SIG-M5 (cell line): ENCODE measurements around the gene ARID5A.
"Not testable (repeated sequence)": the region's sequence is repeated elsewhere in the genome, so short reads cannot be mapped to it uniquely, and the experiment has no call there.

Experiments
- DNase-seq: peaks from one replicate; lab custom pipeline; 2025; lab: John Stamatoyannopoulos, UW

Gene ARID5A

GRCh38 chr2:96556441-96557330 lies 20.1 kb downstream of the ARID5A start:
- no peak for DNase-seq

GRCh38 chr2:96557421-96557820 lies 20.9 kb downstream of the ARID5A start:
- DNase-seq, result not testable (repeated sequence)

- no peak for DNase-seq
Measured at GRCh38 chr2:96558061-96558460, 21.5 kb downstream of the ARID5A start.

DNA sequence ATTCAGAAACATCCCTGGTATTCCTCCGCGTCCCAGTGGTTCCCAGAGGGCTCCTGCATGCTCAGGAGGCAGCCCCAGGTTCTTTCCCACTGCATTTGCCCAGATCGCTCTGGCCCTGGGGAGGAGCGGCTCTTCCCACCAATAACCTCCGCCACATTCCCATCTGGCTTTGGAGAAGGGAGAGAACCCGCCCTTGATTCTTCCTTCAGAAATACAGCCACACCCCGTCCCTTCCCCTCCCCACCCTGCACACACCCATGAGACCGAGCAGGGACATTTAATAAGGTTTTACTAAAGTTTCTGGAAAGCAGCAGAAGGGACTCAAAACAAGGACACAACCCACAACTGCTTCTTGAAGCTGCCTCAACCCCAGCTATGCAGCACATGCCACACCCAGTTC lies 21.9 kb downstream of the ARID5A start:
- DNase-seq, result no peak

DNA sequence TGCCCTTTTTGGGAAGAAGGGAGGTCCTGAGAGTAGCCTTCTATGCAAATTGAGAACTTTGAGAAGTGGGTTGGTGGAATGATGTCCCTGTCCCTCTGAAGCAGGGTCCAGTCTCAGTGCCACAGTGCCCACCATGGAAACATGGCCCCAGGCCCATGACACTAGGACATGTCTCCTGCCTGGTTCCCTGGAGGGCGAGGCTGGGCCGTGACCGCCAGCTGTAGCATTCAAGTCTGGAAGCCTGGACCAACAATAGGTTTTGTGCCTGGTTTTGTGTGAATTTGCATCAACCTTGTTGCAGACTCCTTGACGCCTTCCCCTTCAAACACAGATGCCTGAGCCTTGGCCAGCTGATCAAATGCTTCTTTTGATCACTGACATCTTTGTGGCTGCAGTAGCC lies 27.5 kb downstream of the ARID5A start:
- no peak for DNase-seq

DNA sequence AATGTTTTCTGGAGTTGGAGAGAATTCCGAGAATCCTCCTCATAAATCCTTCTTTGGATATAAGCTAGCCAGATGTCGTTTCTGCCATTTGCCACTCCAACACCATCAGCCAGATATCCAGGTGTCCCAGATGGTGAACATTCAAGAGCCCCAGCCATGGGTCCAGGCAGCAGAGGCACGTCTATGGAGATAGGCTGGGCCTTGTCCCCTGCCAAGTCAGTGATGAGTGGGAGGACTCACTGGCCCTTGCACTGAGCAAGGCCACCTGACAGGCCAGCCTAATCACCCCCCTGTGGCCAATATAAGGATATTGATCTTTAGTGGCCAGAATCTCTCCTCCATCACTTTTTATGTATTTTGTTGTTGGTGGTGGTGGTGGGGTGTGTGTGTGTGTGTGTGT lies 28.0 kb downstream of the ARID5A start:
- DNase-seq, result no peak

GRCh38 chr2:96565111-96565510 lies 28.6 kb downstream of the ARID5A start:
- no peak for DNase-seq

- DNase-seq, result no peak
Measured at GRCh38 chr2:96568094-96568493, 31.5 kb downstream of the ARID5A start.

DNA sequence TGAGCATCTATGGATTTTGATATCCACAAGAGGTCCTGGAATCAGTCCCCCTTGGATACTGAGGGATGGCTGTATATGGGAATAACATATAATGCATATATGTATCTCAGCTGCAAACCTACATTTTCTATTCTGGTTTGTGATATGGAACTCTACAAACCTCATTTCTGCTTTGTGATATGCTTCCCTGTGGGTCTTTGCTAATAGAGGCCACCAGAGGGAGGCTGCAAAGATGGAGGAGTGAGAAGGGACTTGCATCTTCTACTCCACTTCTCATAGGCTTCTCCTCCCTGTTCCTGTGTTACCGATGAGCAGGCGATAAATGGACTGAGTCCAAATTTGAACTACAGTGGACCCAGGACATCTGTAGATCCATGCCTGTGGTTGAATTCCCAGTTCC lies 37.8 kb downstream of the ARID5A start:
- DNase-seq, result no peak

DNA sequence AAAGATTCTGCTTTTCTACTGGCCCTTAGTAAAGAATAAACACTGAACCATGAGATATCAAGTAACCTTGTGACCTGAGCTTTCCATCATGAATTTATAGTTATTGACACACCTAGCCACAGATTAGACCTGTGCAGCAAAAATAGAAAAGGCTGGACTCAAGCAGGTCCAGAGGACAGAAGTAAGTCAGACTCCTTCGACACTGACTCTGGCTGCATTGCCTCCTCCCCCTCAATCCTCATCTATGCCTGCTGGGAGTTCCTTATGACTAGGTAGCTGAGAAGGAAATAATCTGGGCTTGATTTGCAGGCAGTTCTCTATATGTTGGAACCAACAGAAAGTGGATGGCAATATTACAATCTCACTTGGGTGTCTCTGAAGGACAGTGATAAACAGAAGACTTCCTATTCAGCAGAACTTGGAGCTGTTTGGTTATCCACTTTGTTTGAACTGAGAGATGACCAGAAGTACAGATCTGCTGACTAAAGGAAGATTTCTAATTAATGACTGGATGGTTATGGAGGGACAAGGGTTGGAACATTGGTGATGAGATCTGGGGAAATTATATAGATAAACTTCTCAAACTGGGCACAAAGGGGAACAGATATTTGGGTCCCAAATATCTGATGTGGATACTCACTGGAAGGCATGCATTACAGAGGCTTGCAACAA lies 39.4 kb downstream of the ARID5A start:
- no peak for DNase-seq

- DNase-seq, result no peak
Measured at GRCh38 chr2:96577501-96577900, 40.9 kb downstream of the ARID5A start.

- no peak for DNase-seq
Measured at GRCh38 chr2:96578731-96579130, 42.2 kb downstream of the ARID5A start.

DNA sequence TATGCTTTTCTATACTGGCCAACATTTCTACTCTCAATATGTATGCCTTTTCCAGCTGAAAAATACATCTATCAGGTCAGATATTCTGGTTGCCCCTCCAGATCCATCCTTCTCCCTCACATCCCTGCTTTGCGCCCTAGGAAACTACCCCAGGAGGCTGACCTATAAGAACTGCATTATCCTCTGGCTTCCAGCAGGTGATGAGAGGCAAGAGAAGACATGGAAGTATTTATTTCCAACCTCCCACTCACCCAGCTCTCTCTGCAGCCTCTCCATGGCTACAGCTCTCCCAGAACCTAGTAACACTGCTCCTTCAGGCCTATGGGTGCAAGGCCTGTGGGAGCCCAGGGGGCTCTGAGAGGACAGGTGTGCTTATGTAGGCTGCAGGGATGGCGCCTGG lies 42.9 kb downstream of the ARID5A start:
- no peak for DNase-seq

DNA sequence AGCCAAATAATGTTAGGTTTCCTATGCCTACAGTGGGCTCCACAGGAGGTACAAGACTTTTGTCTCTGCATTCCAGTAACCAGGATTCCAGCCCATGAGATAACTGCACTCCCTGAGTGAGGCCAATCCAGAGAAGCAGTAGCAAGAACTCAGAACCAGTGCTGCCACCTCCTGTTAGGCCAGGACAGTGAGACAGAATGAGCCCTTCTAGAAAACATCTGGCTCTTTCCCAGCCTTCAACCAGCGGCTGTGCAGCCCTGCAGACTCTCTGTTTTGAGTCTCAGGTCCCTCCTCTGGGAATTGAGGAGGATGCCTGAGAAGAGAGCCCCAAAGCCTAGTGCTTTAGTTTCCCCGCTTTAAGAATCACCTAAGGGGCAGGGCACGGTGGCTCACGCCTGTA lies 44.2 kb downstream of the ARID5A start:
- DNase-seq, result no peak

GRCh38 chr2:96584017-96584416 lies 47.5 kb downstream of the ARID5A start:
- no peak for DNase-seq

- DNase-seq, result no peak
Measured at GRCh38 chr2:96587843-96588242, 51.3 kb downstream of the ARID5A start.

GRCh38 chr2:96591054-96591453 lies 54.5 kb downstream of the ARID5A start:
- no peak for DNase-seq

GRCh38 chr2:96591494-96591893 lies 54.9 kb downstream of the ARID5A start:
- DNase-seq, result no peak

- no peak for DNase-seq
Measured at GRCh38 chr2:96594282-96594681, 57.7 kb downstream of the ARID5A start.

DNA sequence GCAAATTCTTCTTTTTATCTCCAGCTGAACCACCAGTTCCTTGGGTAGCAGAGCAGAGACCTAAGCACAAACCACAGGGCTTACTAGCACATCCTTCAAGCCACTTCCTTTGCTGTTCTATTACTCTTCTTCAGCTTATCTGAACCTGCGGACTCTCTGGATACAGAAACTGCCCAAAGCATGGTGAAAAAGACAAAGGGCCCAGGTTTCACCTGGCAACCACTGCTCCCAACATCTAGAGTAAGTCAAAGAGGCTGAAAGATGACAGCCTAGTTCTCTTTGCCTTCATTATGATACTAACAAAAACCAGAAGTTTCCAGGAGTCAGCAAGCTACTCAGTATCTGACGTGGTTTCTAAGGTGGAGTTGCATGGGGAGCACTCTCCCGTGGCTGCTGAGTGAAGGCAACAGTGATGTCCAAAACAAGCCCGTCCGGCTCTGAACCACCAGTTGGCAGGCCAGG lies 58.2 kb downstream of the ARID5A start:
- no peak for DNase-seq

DNA sequence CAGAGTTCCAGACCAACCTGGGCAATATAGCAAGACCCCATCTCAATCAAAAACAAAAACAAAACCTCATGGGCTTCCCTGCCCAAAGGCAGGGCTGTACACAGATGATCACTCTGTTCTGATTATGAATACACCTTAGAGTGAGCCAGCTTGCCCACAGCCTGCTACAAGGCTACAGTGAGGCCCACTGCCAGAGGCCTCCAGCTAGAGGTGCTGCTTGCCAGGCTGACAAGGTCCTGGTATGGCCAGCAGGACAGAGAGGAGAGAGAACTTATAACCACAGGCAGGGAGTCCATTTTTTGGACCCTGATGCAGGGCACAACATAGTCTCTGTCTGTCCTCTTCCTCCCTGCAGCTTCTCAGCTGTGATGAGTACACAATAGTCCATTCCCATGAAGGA lies 60.0 kb downstream of the ARID5A start:
- DNase-seq, result no peak

DNA sequence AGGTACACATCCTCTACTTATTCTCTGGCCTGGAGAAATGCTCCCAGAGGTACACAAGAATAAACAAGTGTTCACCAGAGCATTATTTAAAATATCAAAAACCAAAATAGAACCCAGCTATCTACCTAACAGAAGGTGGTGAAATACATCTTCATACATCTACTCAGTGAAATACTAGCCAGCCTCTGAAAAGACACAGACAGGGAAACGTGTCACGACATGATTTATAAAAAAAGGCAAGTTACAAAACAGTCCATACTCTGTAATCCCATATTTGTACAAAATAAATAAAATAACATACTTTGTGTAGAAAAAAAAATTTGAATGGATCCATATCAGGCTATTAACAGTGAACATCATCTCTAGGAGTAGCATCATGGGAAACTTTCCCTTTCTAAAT lies 63.4 kb downstream of the ARID5A start:
- DNase-seq, result no peak
